ENCODE data around the gene CARS1. TPM values are rescaled to one million over a fixed set of nuclear protein-coding genes. Genes with fewer than 3 reads are reported as not detected.

CARS1 gene
- total RNA-seq, 1 donor from 2014 or later = 47.6 TPM

- Mint-ChIP-seq H3K4me3 (ENCODE audit: unreplicated experiment) (peak within 1 kb of the TSS; percentile 100), H3K36me3 (ENCODE audit: low read depth, unreplicated experiment) (peaks cover 7% of the 10 kb centered on the region), H3K27ac (ENCODE audit: unreplicated experiment) (peak within 1 kb of the TSS; percentile 97), H3K27me3 (ENCODE audit: unreplicated experiment) (peaks cover 6% of the 10 kb centered on the region), H3K4me1 (ENCODE audit: unreplicated experiment) (peaks cover 42% of the 10 kb centered on the region), H3K9me3 (ENCODE audit: unreplicated experiment) (no peaks in the 10 kb centered on the region)
- DNase-seq (ENCODE audit: low spot score) = peak; percentile 95
- no peak for TF ChIP-seq CTCF (IDR thresholded peaks at IDR 0.05; ENCODE audit: unreplicated experiment)
Measured at GRCh38 chr11:2992234-2992996, 64.8 kb downstream of the CARS1 start, which contains the start of gene NAP1L4. Gene NAP1L4 (minus strand): TSS chr11:2992329. CDS start chr11:2979220, 13,109 bp downstream.

DNA sequence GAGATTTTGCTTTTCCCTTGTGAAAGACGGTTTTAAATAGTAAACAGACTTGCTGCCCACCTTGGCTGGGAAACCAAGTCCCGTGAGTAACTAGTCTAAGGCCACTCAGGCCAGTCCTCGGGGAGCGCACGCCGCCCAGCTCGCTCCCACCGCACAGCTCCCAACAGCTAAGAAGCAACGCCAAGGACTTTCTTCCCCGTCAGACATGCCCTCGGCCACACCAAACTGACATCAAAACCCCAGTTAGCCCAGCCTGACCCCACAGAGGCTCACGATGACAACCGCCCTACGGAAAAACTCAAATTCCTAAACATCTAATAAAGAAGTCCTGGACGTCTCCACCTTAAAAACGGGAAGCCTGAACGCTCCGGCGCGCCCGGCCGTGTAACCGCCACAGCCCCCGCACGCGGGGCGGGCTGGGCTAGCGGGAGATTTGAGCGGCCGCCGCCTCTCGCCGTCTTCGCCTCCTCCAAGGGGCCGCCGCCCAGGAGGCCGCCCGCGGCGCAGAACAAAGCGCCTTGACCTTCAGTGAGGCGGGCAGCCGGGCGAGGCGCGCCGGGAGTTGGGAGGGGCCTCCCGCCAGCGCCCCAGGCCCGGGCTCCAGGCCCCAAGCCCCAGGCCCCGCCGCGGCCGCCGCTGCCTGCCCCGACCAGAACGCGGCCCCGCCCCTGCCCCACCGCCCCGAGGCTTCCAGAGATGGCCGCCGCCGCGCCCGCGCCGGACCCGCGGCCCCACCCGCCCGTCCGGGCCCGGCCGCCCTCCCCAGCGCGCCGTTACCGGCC is 65.6 kb downstream of the CARS1 start:
- H3K9me3 Mint-ChIP-seq (ENCODE audit: unreplicated experiment) = no peaks in the 10 kb centered on the region
- peaks cover 7% of the 10 kb centered on the region for H3K36me3 Mint-ChIP-seq (ENCODE audit: low read depth, unreplicated experiment)
- peaks cover 41% of the 10 kb centered on the region for H3K4me1 Mint-ChIP-seq (ENCODE audit: unreplicated experiment)
- no peak for DNase-seq (ENCODE audit: low spot score)
- H3K27ac Mint-ChIP-seq (ENCODE audit: unreplicated experiment) = peak overlapping the region; percentile 97
- H3K4me3 Mint-ChIP-seq (ENCODE audit: unreplicated experiment) = peak overlapping the region; percentile 100
- peaks cover 6% of the 10 kb centered on the region for H3K27me3 Mint-ChIP-seq (ENCODE audit: unreplicated experiment)
- TF ChIP-seq CTCF (IDR thresholded peaks at IDR 0.05; ENCODE audit: unreplicated experiment) = no peak

GRCh38 chr11:2990617-2991451 is 66.4 kb downstream of the CARS1 start:
- no peaks in the 10 kb centered on the region for H3K9me3 Mint-ChIP-seq (ENCODE audit: unreplicated experiment)
- peaks cover 40% of the 10 kb centered on the region for H3K4me1 Mint-ChIP-seq (ENCODE audit: unreplicated experiment)
- H3K36me3 Mint-ChIP-seq (ENCODE audit: low read depth, unreplicated experiment) = peaks cover 7% of the 10 kb centered on the region
- H3K27ac Mint-ChIP-seq (ENCODE audit: unreplicated experiment) = peak overlapping the region; percentile 97
- peak overlapping the region; percentile 100 for H3K4me3 Mint-ChIP-seq (ENCODE audit: unreplicated experiment)
- peaks cover 6% of the 10 kb centered on the region for H3K27me3 Mint-ChIP-seq (ENCODE audit: unreplicated experiment)
- no peak for DNase-seq (ENCODE audit: low spot score)
- TF ChIP-seq CTCF (IDR thresholded peaks at IDR 0.05; ENCODE audit: unreplicated experiment) = no peak

DNA sequence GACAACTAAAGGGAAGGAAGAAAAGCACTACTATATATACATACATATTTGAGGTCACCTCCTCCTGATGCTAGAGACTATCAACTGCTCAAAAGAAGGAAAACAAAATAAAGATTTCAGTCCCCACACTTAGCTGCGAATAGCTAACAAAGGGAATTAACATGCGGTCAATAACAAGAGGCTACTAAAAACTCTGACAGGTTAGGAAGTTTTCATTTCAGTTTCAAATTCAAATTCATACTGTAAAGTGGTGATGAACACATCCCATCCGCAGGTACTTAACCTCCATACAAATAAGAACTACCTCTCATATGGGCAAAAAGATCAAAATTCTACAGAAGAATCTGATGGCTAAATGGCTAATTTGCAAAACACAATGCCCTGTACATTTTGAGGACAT is 67.7 kb downstream of the CARS1 start:
- Mint-ChIP-seq H3K9me3 (ENCODE audit: unreplicated experiment) (no peaks in the 10 kb centered on the region), H3K36me3 (ENCODE audit: low read depth, unreplicated experiment) (peaks cover 7% of the 10 kb centered on the region)
- DNase-seq (ENCODE audit: low spot score) = no peak

More for the DNA sequence above, 67.7 kb downstream of the CARS1 start:
- peak overlapping the region; percentile 70 for H3K27ac Mint-ChIP-seq (ENCODE audit: unreplicated experiment)
- peaks cover 7% of the 10 kb centered on the region for H3K27me3 Mint-ChIP-seq (ENCODE audit: unreplicated experiment)
- H3K4me1 Mint-ChIP-seq (ENCODE audit: unreplicated experiment) = peaks cover 38% of the 10 kb centered on the region
- TF ChIP-seq CTCF (IDR thresholded peaks at IDR 0.05; ENCODE audit: unreplicated experiment) = no peak
- H3K4me3 Mint-ChIP-seq (ENCODE audit: unreplicated experiment) = peak overlapping the region; percentile 79
